CD4-positive, alpha-beta memory T cell (primary cell): ENCODE data around the gene SAP30. TPM values are rescaled to one million over a fixed set of nuclear protein-coding genes. Genes with fewer than 3 reads are reported as not detected.
A peak's percentile ranks its signal among the peaks of the same experiment; 100 is the strongest.

Experiments
- CTCF ChIA-PET: fragments of 350-600 bp; sonication (Branson Sonifier 250); formaldehyde crosslinking; loops from one replicate; lab custom pipeline; 2021; ENCODE audit warnings: inconsistent platforms; ENCODE audit not compliant: partially characterized antibody; lab: Charles Lee
- POLR2A ChIA-PET: fragments of 350-600 bp; sonication (Branson Sonifier 250); formaldehyde crosslinking; loops from one replicate; lab custom pipeline; 2021; ENCODE audit not compliant: partially characterized antibody; lab: Charles Lee
- DNase-seq, 5 donors: peaks; one replicate each; pipeline versions ENCODE4 v3.0.0 to v3.0.0-alpha.2; 2020 to 2022; ENCODE audit warnings: mixed read lengths in 1 of 5
- H3K27ac ChIP-seq: one replicate; pipeline ENCODE4 v1.7.0; 2013; ENCODE audit warnings: low read depth, low read length
- H3K27me3 ChIP-seq: 2 replicates; pipeline ENCODE4 v1.7.0; 2013; ENCODE audit warnings: mild to moderate bottlenecking, low read length, moderate library complexity; ENCODE audit not compliant: insufficient read depth
- H3K36me3 ChIP-seq: 2 replicates; pipeline ENCODE4 v1.7.0; 2013; ENCODE audit warnings: mild to moderate bottlenecking, low read length, moderate library complexity; ENCODE audit not compliant: insufficient read depth
- H3K4me1 ChIP-seq: 2 replicates; pipeline ENCODE4 v1.7.0; 2013; ENCODE audit warnings: mild to moderate bottlenecking, low read length, moderate library complexity; ENCODE audit not compliant: insufficient read depth
- H3K4me3 ChIP-seq, 2 donors: one replicate each; pipeline ENCODE4 v1.7.0; 2013; ENCODE audit warnings: low read length in 2 of 2, mild to moderate bottlenecking in 1 of 2
- H3K9me3 ChIP-seq, 2 donors: one replicate each; pipeline ENCODE4 v1.7.0; 2013; ENCODE audit warnings: low read length in 2 of 2, control low read depth in 1 of 2; ENCODE audit not compliant: control insufficient read depth in 1 of 2
- H3K27ac Mint-ChIP-seq, 7 donors: one replicate each; pipeline ENCODE4 v1.8.0; 2020 to 2021; ENCODE audit warnings: mixed read lengths in 7 of 7, mild to moderate bottlenecking in 6 of 7, inconsistent platforms in 3 of 7, moderate library complexity in 3 of 7
- H3K27me3 Mint-ChIP-seq, 2 donors: one replicate each; pipeline ENCODE4 v1.8.0; 2020 to 2021; ENCODE audit warnings: mixed read lengths in 2 of 2
- H3K36me3 Mint-ChIP-seq, 2 donors: one replicate each; pipeline ENCODE4 v1.8.0; 2020 to 2021; ENCODE audit warnings: mixed read lengths in 2 of 2, inconsistent platforms in 1 of 2, mild to moderate bottlenecking in 1 of 2
- H3K4me1 Mint-ChIP-seq, 4 donors: one replicate each; pipeline ENCODE4 v1.8.0; 2020 to 2021; ENCODE audit warnings: mixed read lengths in 4 of 4, mild to moderate bottlenecking in 1 of 4
- H3K4me3 Mint-ChIP-seq, 8 donors: one replicate each; pipeline ENCODE4 v1.8.0; 2020 to 2021; ENCODE audit warnings: mixed read lengths in 8 of 8, mild to moderate bottlenecking in 7 of 8, moderate library complexity in 6 of 8, inconsistent platforms in 3 of 8
- H3K9me3 Mint-ChIP-seq, 8 donors: one replicate each; pipeline ENCODE4 v1.8.0; 2020 to 2021; ENCODE audit warnings: mixed read lengths in 8 of 8, mild to moderate bottlenecking in 5 of 8, inconsistent platforms in 3 of 8, moderate library complexity in 1 of 8
- intact Hi-C: fragments of 100-400 bp; cut with micrococcal nuclease; formaldehyde crosslinking; loops from one replicate; pipeline ENCODE4 v1.15.1; 2023
- polyA plus RNA-seq, 2 donors: library from polyadenylated mRNA; unstranded; fragments of 300-500 nt; fragmentation: Illumina TruSeq; gene quantifications; one replicate each; pipeline ENCODE4 v1.2.3, GENCODE V29; 2021
- total RNA-seq, 2 experiments: library from RNA; stranded (reverse); gene quantifications; one replicate each; pipeline ENCODE4 v1.2.3, GENCODE V29; 2021

SAP30 gene
- total RNA-seq, result 1 to 10 TPM; 5.6 to 7.0 TPM
- 1 to 10 TPM; 5.8 to 7.1 TPM for polyA plus RNA-seq

- H3K4me1 Mint-ChIP-seq, result peaks cover 14 to 41% (median 29%) of the 10 kb centered on the region in 4 donors
- Histone ChIP-seq H3K27me3 (no peaks in the 10 kb centered on the region), H3K27ac (peak within 1 kb of the TSS; percentile 68), H3K36me3 (no peaks in the 10 kb centered on the region), H3K4me3 (peak within 1 kb of the TSS; percentile 93 to 95), H3K4me1 (peaks cover 47% of the 10 kb centered on the region), H3K9me3 (no peaks in the 10 kb centered on the region)
- peak; percentile 90 to 98 (median 94) for DNase-seq
- no peaks in the 10 kb centered on the region for H3K9me3 Mint-ChIP-seq
- peak within 1 kb of the TSS; percentile 98 to 100 (median 99) for H3K4me3 Mint-ChIP-seq
- ChIA-PET POLR2A (interaction anchor here (0.5 to 7.7 kb wide), 14 partner anchors 11 to 913 kb away, joined by 3 to 375 read pairs (median 5); partner anchors contain the start of genes CEP44, FBXO8, GALNT7 and HMGB2), CTCF (interaction anchor here (2.2 to 8.9 kb wide), 3 partner anchors 38 to 52 kb away, joined by 8 to 72 read pairs (median 26); partner anchors contain the start of gene HMGB2)
- peaks cover 0 to 13% of the 10 kb centered on the region in 2 donors for H3K36me3 Mint-ChIP-seq
- no peaks in the 10 kb centered on the region for H3K27me3 Mint-ChIP-seq
- intact Hi-C loops, result loop anchor here (1.0 to 5.0 kb wide), 4 partner anchors 36 to 913 kb away; partner anchors contain the start of genes CEP44, FBXO8 and HMGB2
- H3K27ac Mint-ChIP-seq, result peak within 1 kb of the TSS; percentile 81 to 97 (median 96)
Observed at GRCh38 chr4:173370477-173371291, at the start of gene SAP30. TSS of gene SAP30 (plus strand) at chr4:173370954. CDS start at chr4:173371183, 229 bp downstream.

- DNase-seq, result no peak
- Histone ChIP-seq H3K4me3 (no peak overlapping the region), H3K4me1 (no peaks in the 10 kb centered on the region), H3K9me3 (no peaks in the 10 kb centered on the region), H3K27ac (no peak overlapping the region), H3K27me3 (no peaks in the 10 kb centered on the region), H3K36me3 (no peaks in the 10 kb centered on the region)
- Mint-ChIP-seq H3K27me3 (no peaks in the 10 kb centered on the region), H3K27ac (peak overlapping the region in 1 of 7 donors; percentile 46), H3K36me3 (peaks cover 11 to 33% of the 10 kb centered on the region in 2 donors), H3K9me3 (no peaks in the 10 kb centered on the region), H3K4me3 (no peak overlapping the region), H3K4me1 (no peaks in the 10 kb centered on the region)
- POLR2A ChIA-PET, result interaction anchor here (1.0 kb wide), 1 partner anchor 100 kb away, joined by 3 read pairs; no protein-coding TSS in a partner anchor
- intact Hi-C loops, result no loop called here
- CTCF ChIA-PET, result interaction anchor here (1.1 to 1.4 kb wide), 2 partner anchors 95 to 312 kb away, joined by 3 read pairs; no protein-coding TSS in a partner anchor
Observed at GRCh38 chr4:173325007-173325736, 45.6 kb upstream of the SAP30 start.

- H3K4me3 Mint-ChIP-seq, result no peak overlapping the region
- no peak overlapping the region for H3K27ac ChIP-seq
- POLR2A ChIA-PET, result interaction anchor here (8.1 kb wide), 1 partner anchor 42 kb away, joined by 375 read pairs; the partner anchor contains the start of gene SAP30
Observed at GRCh38 chr4:173328236-173328901, 42.4 kb upstream of the SAP30 start.

GRCh38 chr4:173330590-173330989, 40.2 kb upstream of the SAP30 start:
- Mint-ChIP-seq H3K36me3 (peaks cover 11 to 45% of the 10 kb centered on the region in 2 donors), H3K27me3 (no peaks in the 10 kb centered on the region), H3K4me1 (peaks cover 17 to 33% (median 21%) of the 10 kb centered on the region in 4 donors), H3K9me3 (peaks cover 0 to 4% (median 0%) of the 10 kb centered on the region in 8 donors), H3K27ac (peak overlapping the region in 3 of 7 donors; percentile 6 to 22 (median 22)), H3K4me3 (no peak overlapping the region)
- intact Hi-C loops, result loop anchor here (5.0 kb wide), 2 partner anchors 162 to 177 kb away; no protein-coding TSS in a partner anchor
- H3K27ac ChIP-seq, result no peak overlapping the region
- H3K36me3 ChIP-seq, result no peaks in the 10 kb centered on the region
- no peak for DNase-seq
- H3K4me3 ChIP-seq, result no peak overlapping the region
- POLR2A ChIA-PET, result interaction anchor here (1.2 to 8.1 kb wide), 2 partner anchors 40 to 953 kb away, joined by 3 to 375 read pairs; partner anchors contain the start of genes CEP44 and SAP30
- H3K9me3 ChIP-seq, result no peaks in the 10 kb centered on the region
- peaks cover 25% of the 10 kb centered on the region for H3K4me1 ChIP-seq
- no peaks in the 10 kb centered on the region for H3K27me3 ChIP-seq
- CTCF ChIA-PET, result interaction anchor here (0.7 to 6.2 kb wide), 4 partner anchors 11 to 89 kb away, joined by 3 to 72 read pairs (median 28); partner anchors contain the start of gene SAP30

More at GRCh38 chr4:173328236-173328901, 42.4 kb upstream of the SAP30 start:
- Histone ChIP-seq H3K4me3 (no peak overlapping the region), H3K4me1 (peaks cover 21% of the 10 kb centered on the region), H3K27me3 (no peaks in the 10 kb centered on the region), H3K9me3 (no peaks in the 10 kb centered on the region), H3K36me3 (no peaks in the 10 kb centered on the region)
- CTCF ChIA-PET, result interaction anchor here (1.0 kb wide), 1 partner anchor 27 kb away, joined by 3 read pairs; no protein-coding TSS in a partner anchor
- Mint-ChIP-seq H3K4me1 (peaks cover 13 to 18% (median 17%) of the 10 kb centered on the region in 4 donors), H3K36me3 (peaks cover 11 to 38% of the 10 kb centered on the region in 2 donors), H3K27me3 (no peaks in the 10 kb centered on the region), H3K27ac (no peak overlapping the region), H3K9me3 (peaks cover 0 to 4% (median 0%) of the 10 kb centered on the region in 8 donors)
- no peak for DNase-seq
- intact Hi-C loops, result no loop called here

DNA sequence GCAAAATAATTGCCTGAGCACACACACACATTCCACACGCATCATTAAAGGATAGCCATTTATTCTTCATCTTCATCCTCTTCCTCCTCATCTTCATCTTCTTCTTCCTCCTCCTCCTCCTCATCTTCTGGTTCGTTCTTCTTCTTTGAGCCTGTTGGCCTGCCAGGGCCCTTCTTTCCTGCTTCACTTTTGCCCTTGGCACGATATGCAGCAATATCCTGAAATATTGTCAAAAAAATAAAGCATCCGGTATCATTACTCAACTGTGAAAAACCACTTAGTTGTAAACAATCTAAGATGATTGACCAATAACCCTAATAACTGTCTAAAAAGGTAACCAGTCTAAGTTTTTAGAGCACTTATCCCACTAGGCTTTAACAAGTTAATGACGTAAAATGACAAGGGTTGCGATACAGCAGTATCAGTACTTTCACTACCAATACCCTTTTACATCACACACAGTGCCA, 38.7 kb upstream of the SAP30 start:
- CTCF ChIA-PET, result interaction anchor here (1.0 to 6.2 kb wide), 7 partner anchors 12 to 162 kb away, joined by 3 to 72 read pairs (median 7); partner anchors contain the start of gene SAP30
- H3K9me3 Mint-ChIP-seq, result peaks cover 0 to 4% (median 0%) of the 10 kb centered on the region in 8 donors
- H3K9me3 ChIP-seq, result no peaks in the 10 kb centered on the region
- peak overlapping the region; percentile 31 to 98 (median 95) for H3K27ac Mint-ChIP-seq
- POLR2A ChIA-PET, result interaction anchor here (0.7 to 8.1 kb wide), 5 partner anchors 13 to 168 kb away, joined by 3 to 375 read pairs (median 3); partner anchors contain the start of gene SAP30
- peaks cover 11 to 40% of the 10 kb centered on the region in 2 donors for H3K36me3 Mint-ChIP-seq
- peaks cover 17 to 33% (median 21%) of the 10 kb centered on the region in 4 donors for H3K4me1 Mint-ChIP-seq
- peak in 2 of 5 donors; percentile 15 to 21 for DNase-seq
- peaks cover 26% of the 10 kb centered on the region for H3K4me1 ChIP-seq
- peak overlapping the region; percentile 91 to 99 (median 96) for H3K4me3 Mint-ChIP-seq
- peak overlapping the region; percentile 33 to 95 for H3K4me3 ChIP-seq
- intact Hi-C loops, result loop anchor here (2.0 to 5.0 kb wide), 3 partner anchors 160 to 175 kb away; partner anchors contain the start of gene GALNT7
- peak overlapping the region; percentile 91 for H3K27ac ChIP-seq
- H3K27me3 ChIP-seq, result no peaks in the 10 kb centered on the region
- H3K27me3 Mint-ChIP-seq, result peaks cover 0 to 2% of the 10 kb centered on the region in 2 donors
- no peaks in the 10 kb centered on the region for H3K36me3 ChIP-seq
